HG03066 (cell line): Measurements from ENCODE around the gene THSD4.
"Not testable (repeated sequence)": the region's sequence is repeated elsewhere in the genome, so short reads cannot be mapped to it uniquely, and the experiment has no call there.

ENCODE experiments used
- ATAC-seq: cut with Tn5 transposase; IDR thresholded peaks from one replicate; pipeline ENCODE4 v1.9.1; 2021; ENCODE audit warnings: low read depth; ENCODE audit not compliant: unreplicated experiment

The THSD4 gene

GRCh38 chr15:71713191-71713809 lies 598.0 kb downstream of the THSD4 start:
- ATAC-seq = no peak

- ATAC-seq = no peak
Observed at GRCh38 chr15:71715914-71716313, 600.6 kb downstream of the THSD4 start.

- no peak for ATAC-seq
Observed at GRCh38 chr15:71716990-71717389, 601.7 kb downstream of the THSD4 start.

- ATAC-seq = no peak
Observed at GRCh38 chr15:71718116-71718910, 603.0 kb downstream of the THSD4 start.

- no peak for ATAC-seq
Observed at GRCh38 chr15:71723344-71723743, 608.1 kb downstream of the THSD4 start.

GRCh38 chr15:71725207-71725955 lies 610.1 kb downstream of the THSD4 start:
- not testable (repeated sequence) for ATAC-seq

- no peak for ATAC-seq
Observed at GRCh38 chr15:71728881-71729280, 613.6 kb downstream of the THSD4 start.

- no peak for ATAC-seq
Observed at GRCh38 chr15:71729319-71729718, 614.0 kb downstream of the THSD4 start.

- no peak for ATAC-seq
Observed at GRCh38 chr15:71730277-71731144, 615.2 kb downstream of the THSD4 start.

GRCh38 chr15:71732636-71733035 lies 617.4 kb downstream of the THSD4 start:
- ATAC-seq = no peak

- no peak for ATAC-seq
Observed at GRCh38 chr15:71733122-71733521, 617.9 kb downstream of the THSD4 start.

- ATAC-seq = no peak
Observed at GRCh38 chr15:71734709-71735384, 619.6 kb downstream of the THSD4 start.

- ATAC-seq = no peak
Observed at GRCh38 chr15:71735385-71735757, 620.1 kb downstream of the THSD4 start.

GRCh38 chr15:71736286-71736947 lies 621.1 kb downstream of the THSD4 start:
- ATAC-seq = no peak

GRCh38 chr15:71737761-71738160 lies 622.5 kb downstream of the THSD4 start:
- no peak for ATAC-seq

- ATAC-seq = no peak
Observed at GRCh38 chr15:71739355-71739754, 624.1 kb downstream of the THSD4 start.

- ATAC-seq = no peak
Observed at GRCh38 chr15:71742964-71743363, 627.7 kb downstream of the THSD4 start.

GRCh38 chr15:71743861-71744382 lies 628.7 kb downstream of the THSD4 start:
- no peak for ATAC-seq

GRCh38 chr15:71746719-71747118 lies 631.4 kb downstream of the THSD4 start:
- no peak for ATAC-seq
